GM18867 (cell line): ENCODE data around the gene RBM20.

Source experiments
- ATAC-seq: cut with Tn5 transposase; IDR thresholded peaks from one replicate; pipeline ENCODE4 v1.9.1; 2021; ENCODE audit warnings: mild to moderate bottlenecking, moderate library complexity; ENCODE audit not compliant: unreplicated experiment

RBM20 gene

DNA sequence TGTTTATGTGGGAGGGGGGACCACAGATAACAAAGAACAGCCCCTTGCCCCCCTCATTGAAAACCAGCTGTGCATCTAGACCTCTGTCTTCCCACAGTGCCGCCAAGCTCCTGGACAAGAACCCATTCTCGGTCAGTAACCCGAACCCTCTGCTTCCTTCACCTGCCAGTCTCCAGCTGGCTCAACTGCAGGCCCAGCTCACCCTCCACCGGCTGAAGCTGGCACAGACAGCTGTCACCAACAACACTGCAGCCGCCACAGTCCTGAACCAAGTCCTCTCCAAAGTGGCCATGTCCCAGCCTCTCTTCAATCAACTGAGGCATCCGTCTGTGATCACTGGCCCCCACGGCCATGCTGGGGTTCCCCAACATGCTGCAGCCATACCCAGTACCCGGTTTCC lies 136.6 kb downstream of the RBM20 start:
- ATAC-seq: no peak

DNA sequence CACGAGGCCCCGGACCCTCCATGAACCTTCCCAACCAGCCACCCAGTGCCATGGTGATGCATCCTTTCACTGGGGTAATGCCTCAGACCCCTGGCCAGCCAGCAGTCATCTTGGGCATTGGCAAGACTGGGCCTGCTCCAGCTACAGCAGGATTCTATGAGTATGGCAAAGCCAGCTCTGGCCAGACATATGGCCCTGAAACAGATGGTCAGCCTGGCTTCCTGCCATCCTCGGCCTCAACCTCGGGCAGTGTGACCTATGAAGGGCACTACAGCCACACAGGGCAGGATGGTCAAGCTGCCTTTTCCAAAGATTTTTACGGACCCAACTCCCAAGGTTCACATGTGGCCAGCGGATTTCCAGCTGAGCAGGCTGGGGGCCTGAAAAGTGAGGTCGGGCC lies 137.0 kb downstream of the RBM20 start:
- no peak for ATAC-seq

DNA sequence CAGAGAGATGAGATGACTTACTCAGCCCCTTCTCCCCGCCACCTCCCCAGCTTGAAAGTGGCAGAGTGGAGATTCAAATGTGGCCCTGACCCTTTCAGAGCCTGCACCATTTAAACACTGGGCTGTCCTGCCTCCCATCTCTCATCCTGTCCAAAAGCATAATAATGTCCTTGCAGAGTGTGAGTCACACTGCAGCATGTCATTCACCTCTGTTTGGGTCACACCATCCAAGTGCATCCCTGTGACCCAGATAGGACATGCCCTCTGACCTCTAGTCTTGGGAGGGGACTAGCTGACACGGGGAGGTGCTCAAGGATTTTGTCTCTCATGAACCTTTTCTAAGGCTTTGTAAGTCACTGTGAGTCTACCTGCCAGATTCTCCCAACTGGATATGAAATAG lies 138.5 kb downstream of the RBM20 start:
- no peak for ATAC-seq

DNA sequence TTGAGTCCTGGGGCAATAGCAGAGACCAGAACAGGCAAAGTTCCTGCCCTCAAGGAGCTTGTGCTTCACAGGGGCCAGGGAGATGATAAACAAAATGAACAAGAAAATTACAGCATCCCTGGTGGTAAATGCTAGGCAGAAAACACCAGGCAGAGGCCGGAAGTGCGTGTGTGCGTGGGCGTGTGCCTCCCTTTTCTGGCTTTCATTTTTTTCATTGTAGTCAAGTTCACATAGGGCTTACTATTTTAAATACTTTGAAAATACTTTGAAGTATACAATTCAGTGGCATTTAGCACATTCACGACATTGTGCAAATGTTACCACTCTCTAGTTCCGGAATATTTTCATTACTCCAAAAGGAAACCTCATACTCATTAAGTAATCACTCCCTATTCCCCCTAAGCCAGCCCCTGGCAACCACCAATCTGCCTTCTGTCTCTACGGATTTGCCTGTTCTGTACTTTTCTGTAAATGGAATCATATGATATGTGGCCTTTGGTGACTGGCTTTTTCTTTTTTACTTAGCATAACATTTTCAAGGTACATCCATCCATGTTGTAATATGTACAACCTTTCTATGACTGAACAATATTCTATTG lies 139.5 kb downstream of the RBM20 start:
- no peak for ATAC-seq

GRCh38 chr10:110784198-110784597 lies 140.1 kb downstream of the RBM20 start:
- no peak for ATAC-seq

GRCh38 chr10:110786172-110786571 lies 142.0 kb downstream of the RBM20 start:
- no peak for ATAC-seq

- ATAC-seq: no peak
Measured at GRCh38 chr10:110788620-110789385, 144.7 kb downstream of the RBM20 start.

GRCh38 chr10:110789604-110790433 lies 145.7 kb downstream of the RBM20 start:
- no peak for ATAC-seq

GRCh38 chr10:110790913-110791506 lies 146.9 kb downstream of the RBM20 start:
- no peak for ATAC-seq

GRCh38 chr10:110791541-110792073 lies 147.5 kb downstream of the RBM20 start:
- no peak for ATAC-seq

DNA sequence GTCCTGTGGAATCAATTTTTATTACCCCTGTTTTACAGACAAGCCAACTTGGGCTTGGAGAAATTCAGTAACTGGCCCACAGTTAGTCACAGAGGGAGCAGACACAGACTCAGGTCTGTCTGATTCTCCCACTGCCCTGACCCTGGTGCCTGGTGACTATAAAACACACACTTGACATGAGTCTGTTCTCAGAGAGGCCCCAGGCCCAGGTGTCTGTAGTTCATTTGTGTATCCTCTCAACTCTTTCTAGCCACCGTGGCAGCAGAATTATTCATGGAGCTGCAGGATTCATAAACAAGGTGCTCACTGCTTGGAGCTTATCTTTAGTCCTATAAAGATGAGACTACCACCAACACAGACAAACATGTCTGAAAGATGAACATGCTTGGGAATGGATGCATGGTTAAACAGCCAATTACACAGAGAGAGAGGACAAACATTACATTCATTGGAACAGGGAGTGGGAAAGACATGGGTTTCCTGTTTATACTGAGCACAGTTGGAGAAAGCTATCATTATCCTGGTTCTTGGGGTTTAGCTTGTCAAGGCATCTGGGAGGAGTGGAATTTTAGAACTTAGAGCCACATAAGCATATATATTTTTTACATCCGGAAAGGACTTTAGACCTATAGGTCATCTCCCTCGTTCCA lies 148.5 kb downstream of the RBM20 start:
- no peak for ATAC-seq

GRCh38 chr10:110793128-110793812 lies 149.1 kb downstream of the RBM20 start:
- no peak for ATAC-seq

GRCh38 chr10:110793886-110794285 lies 149.8 kb downstream of the RBM20 start:
- no peak for ATAC-seq

- no peak for ATAC-seq
Measured at GRCh38 chr10:110794808-110795207, 150.7 kb downstream of the RBM20 start.

- no peak for ATAC-seq
Measured at GRCh38 chr10:110797416-110797815, 153.3 kb downstream of the RBM20 start.

DNA sequence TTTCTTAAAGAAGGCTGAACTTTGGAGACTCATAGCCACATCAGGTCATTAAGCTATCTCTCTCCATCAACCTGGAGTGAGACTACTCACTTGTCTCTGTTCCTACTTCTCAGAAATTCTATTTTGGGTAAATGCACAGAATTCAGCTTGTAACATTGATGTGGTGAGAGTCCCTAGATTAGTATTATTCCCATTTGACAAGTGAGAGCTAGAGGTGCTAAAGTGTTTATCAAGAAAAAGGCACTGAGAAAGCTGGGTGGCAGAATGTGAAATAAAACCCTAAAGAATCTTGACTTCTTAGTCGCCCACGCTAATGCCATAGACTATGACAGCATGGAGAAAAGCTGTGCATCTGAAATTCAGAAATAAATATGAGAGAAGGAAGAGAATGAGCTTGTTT lies 154.2 kb downstream of the RBM20 start:
- ATAC-seq: no peak

GRCh38 chr10:110802090-110802489 lies 158.0 kb downstream of the RBM20 start:
- no peak for ATAC-seq

DNA sequence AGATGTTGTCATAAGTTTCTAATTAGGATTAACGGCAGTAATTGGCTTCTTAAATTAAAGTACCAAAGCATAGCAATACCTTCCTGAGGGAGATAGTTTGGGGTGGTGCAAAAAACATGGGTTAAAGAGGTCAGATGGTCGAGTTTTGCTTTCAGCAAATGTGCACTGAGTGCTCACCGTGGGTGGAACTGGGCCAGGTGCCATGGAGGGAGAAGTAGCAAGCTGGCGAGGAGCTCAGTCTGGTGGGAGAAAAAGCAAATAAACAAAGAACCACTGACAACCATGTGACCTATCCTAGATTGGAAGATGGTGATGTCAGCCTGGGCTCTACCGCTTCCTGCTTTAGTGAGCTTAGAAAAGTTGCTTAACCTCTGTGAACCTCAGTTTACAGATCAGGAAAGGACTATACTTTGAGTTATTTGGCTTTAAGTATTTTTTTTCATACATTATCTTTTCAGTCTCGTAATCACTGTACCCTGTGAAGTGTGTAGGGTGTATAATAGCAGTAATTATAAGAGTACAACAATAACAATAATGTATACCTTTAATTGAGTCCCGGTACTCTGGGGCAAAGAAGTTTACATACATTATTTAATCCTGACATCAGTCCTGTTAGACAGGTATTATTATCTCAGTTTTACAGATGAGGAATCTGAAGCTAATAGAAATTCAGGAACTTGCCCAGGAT lies 158.6 kb downstream of the RBM20 start:
- peak; percentile 61 for ATAC-seq

- ATAC-seq: peak; percentile 77
Measured at GRCh38 chr10:110803239-110803749, 159.2 kb downstream of the RBM20 start.
